Loucy (cell line): ENCODE measurements around the gene NPFF.

Source experiments
- EZH2phosphoT487 ChIP-seq: fragments of 200-600 bp; IDR thresholded peaks from 2 replicates; pipeline ENCODE4 v1.6.1; 2018; ENCODE audit warnings: antibody characterized with exemption, mild to moderate bottlenecking, moderate library complexity, borderline replicate concordance
- TF ChIP-seq, protein P1 (sequence below): fragments of 200-600 bp; sonication (generic); conservative IDR thresholded peaks from 2 replicates; pipeline ENCODE4 v1.5.1; 2014; ENCODE audit warnings: mild to moderate bottlenecking, antibody characterized with exemption, low read length

DNA sequence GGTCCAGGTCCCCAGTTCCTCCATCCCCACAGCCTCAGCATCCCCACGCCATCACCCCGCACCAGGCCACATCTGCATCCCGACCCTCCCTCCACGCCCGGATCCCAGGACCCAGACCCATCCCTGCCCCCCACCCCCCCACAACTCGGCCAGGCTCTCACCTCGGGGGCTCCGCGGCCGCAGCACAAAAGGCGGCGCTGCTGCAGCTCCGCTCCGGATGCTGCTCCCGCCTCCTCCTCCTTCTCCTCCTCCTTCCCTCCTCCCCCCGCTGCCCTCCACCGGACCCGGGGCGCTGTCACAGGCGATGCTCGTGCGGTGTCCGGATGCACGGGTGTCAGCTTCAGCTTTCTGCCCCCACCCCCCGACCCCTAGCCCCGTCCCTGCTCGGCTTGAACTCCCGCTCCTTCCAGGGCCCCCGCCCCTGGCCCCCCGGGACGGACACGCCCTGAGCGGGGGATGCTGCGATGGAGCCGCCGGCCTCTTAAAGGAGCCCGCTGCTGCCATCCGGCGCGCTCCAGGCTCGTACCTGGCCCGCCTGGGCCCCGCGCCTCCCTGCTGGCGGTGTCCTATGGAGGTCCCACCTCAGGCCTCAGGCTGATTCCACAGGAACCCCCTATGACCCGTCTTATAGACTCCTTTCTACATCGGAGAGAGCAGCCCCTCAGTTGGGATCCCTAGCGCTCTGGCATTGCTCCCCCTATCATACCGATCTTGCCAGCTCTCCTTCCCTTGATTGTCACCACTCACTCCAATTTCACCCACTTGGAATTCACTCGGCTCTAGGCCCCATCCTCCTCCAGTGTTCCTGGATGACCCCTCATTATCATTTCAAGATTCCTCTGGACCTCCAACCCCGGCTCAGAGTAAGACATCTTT is 7.8 kb downstream of the NPFF start, which contains the start of gene MAP3K12:
- TF ChIP-seq, protein P1, sequence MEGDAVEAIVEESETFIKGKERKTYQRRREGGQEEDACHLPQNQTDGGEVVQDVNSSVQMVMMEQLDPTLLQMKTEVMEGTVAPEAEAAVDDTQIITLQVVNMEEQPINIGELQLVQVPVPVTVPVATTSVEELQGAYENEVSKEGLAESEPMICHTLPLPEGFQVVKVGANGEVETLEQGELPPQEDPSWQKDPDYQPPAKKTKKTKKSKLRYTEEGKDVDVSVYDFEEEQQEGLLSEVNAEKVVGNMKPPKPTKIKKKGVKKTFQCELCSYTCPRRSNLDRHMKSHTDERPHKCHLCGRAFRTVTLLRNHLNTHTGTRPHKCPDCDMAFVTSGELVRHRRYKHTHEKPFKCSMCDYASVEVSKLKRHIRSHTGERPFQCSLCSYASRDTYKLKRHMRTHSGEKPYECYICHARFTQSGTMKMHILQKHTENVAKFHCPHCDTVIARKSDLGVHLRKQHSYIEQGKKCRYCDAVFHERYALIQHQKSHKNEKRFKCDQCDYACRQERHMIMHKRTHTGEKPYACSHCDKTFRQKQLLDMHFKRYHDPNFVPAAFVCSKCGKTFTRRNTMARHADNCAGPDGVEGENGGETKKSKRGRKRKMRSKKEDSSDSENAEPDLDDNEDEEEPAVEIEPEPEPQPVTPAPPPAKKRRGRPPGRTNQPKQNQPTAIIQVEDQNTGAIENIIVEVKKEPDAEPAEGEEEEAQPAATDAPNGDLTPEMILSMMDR: peak; percentile 22; the same call in 1 of the 2 replicates
- TF ChIP-seq EZH2phosphoT487: no peak
